Measurements from ENCODE around the gene SYNPO. TPM values are rescaled to one million over a fixed set of nuclear protein-coding genes. Genes with fewer than 3 reads are reported as not detected.

The SYNPO gene
- total RNA-seq, 1 experiment from 2014 or later = 1.9 TPM

DNA sequence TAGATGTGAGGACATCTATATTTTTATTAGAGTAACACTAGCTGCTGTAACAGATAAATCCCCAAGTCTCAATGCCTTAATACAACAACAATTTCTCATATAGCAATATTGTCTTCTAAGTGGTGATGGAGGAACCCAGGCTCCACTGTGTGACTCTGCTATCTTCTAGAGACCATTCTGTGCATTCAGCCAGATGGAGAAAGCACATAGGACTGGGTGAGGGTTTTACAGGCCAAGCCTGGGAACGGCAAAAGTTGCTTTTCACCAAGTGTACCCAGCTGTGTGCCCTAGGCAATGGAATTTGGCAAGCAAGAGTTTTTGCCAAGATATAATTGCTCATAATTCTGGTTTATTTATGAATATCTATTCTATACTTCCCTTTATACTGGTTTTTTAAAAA, 48.7 kb downstream of the SYNPO start:
- no peak for DNase-seq (ENCODE audit: low read depth)

DNA sequence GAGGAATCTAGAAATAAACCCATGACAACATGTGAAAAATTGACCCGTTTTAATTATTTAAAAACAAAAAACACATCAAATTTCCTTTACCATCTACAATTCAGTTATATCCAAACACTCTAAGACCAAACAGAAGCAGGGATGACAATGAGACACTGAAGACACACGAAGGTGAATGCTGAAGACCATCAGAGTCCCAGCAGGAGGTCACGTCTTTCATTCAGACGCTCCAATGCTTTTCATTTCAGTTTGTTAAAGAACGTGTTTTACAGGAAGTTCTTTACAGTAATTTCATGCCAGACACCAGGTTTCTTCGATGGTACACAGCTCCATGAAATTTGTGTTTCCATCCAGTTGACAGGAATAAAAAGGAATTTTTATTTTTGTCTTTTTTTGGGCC, 50.3 kb downstream of the SYNPO start:
- DNase-seq (ENCODE audit: low read depth) = no peak

DNA sequence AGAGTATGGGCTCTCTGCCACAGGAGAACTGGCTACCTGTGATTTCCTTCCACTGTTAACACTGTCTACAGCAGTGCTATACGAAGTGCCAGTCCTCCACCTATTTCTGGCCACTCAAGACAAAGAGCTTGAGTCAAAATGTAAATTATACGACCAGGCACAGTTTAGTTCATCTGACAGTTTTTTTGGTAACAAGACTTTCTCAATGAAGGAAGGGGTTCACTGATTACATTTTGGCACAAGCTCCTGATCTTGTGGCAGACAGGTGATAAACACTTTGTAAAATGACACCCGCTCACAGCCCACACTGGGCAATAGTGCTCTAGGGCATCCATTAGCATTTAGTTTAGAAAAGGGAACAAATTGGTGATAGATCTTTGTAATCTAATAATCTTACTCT, 51.8 kb downstream of the SYNPO start:
- no peak for DNase-seq (ENCODE audit: low read depth)

DNA sequence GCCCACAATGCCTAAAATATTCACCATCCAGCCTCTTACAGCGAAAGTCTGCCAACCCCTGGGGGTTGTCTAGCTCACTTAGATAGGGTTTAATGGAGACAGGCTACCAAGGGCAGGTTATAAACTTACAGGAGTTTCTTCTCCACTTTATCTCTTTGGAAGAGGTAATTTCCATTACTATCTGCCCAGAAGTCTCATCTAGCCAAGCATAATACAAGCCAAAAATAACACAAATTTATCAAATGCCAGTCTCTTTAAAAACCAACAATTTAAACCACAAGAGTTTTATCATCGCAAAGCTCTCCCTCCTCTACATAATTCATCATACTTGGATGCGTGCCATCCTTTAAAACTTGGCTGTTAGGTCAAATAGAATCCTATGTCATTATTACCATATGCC, 54.2 kb downstream of the SYNPO start:
- peak; percentile 71 for DNase-seq (ENCODE audit: low read depth)

DNA sequence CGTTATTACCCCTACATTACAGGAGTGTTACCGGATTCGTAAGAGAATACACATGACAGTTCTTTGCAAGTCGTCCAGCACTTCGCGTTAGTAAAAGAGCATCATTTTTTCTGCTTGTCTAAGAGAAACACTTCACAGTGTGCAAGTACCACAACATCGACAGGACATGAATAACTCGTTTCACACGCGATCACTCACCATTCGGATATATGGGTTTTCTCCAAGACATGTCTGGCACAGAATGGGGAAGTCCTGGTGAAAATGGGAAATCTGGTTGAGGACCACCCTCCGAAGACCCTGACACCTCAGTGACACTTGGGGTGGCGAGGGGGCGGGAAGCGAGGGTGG, 59.8 kb downstream of the SYNPO start:
- DNase-seq (ENCODE audit: low read depth) = no peak

DNA sequence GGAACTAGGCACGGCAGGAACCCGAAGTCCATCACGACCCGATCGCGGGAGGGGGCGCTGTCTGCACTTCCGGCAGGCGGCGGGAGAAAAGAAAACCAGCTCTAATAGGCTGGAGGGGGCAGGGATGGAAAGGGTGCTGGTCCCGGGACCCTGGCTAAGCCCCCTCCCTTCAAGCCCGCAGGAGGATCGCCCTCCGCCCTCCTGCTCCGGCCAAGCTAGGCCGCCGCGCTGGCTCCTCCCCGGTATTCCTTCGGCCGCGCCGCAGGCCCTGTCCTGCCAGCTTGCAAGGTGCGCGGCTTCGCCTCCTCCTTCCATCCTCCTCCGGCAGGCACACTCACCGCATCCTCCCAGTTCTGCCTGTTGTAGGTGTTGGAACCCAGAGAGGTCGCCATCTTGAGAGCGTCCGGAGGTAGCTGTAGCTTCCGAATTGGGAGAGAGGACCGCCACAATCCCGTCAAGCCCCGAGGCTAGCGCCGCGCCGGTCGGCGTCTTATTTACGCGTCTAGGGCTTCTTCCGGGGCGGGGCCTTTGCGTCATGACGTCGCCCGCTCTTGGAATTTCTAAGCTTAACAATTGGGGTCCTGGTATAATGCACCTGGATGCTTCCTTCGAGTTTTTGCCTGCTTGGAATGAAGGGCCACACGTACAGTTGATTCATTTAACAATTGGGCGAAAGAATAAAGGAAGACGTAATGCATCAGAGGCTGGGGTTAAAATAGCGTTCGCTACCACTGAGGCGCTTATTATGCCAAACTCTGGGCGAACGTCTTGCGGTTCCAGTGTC, 60.3 kb downstream of the SYNPO start, which contains the start of gene RBM22:
TSS of gene RBM22 (minus strand) at position 469 of the 784 bp plus-strand sequence. CDS start at position 392, 77 bp downstream.
- DNase-seq (ENCODE audit: low read depth) = peak; percentile 84

DNA sequence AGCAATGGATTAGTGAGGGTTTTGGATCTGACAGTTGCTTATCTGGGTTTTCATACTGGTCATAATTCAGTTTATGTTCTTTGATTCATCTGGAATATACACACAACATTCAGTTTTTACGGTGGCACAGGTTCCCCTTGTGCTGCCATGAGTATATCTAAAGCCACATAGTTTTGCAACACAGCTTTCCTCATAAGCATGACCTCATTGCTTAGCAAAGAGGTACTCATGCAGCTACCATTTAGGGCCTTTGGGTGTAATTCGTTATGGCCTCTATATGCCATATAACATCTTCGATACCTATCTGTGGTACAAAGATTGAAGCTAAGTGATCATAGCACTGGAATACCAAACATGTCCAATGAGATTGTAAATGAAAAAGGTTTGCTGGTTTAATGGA, 63.3 kb downstream of the SYNPO start:
- peak; percentile 8 for DNase-seq (ENCODE audit: low read depth)

DNA sequence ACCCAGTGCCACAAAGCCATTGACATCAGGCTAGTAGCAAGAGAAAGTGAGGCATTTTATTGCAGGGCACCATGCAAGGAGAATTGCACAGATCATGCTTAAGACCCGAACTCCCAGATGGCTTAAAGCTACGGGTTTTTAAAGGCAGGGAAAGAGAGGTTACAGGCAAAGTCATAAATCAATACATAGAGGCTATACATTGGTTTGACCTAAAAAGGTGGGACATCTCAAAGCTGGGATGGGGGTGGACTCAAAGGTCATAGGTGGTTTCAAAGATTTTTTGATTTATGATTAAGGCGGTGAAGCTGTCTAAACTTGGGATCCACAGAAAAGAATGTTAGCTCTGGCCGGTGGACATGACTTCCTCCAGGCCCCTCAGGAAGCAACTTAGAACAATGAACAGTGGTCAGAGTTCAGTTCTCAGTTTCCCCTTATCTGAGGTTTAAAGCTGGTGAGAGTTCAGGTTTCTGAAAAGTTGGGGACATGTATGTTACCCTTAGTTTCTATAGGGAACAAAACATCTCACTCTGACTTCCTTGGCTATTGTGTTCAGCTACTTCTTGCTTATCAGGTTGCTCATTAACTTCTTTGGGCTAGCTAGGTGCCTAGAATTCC, 66.4 kb downstream of the SYNPO start:
- DNase-seq (ENCODE audit: low read depth) = no peak

Other genes with a start within 250 kb of the SYNPO start
- 1.1 and 2.6 TPM in 2 replicates for gene CD74, start 227.8 kb upstream of the SYNPO start, total RNA-seq (2014; rRNA removed)
- gene RPS14, start 190.9 kb upstream of the SYNPO start, total RNA-seq (2014; rRNA removed) = 2,061 and 2,574 TPM in 2 replicates
- 78.6 and 83.6 TPM in 2 replicates for gene NDST1, start 132.5 kb upstream of the SYNPO start, total RNA-seq (2014; rRNA removed)
- under 0.01 and 0.06 TPM in 2 replicates for gene MYOZ3, start 20.6 kb downstream of the SYNPO start, total RNA-seq (2014; rRNA removed)
- gene RBM22, start 60.4 kb downstream of the SYNPO start, total RNA-seq (2014; rRNA removed) = 30.5 and 35.6 TPM in 2 replicates
- 92.2 and 103 TPM in 2 replicates for gene DCTN4, start 118.4 kb downstream of the SYNPO start, total RNA-seq (2014; rRNA removed)
- gene SMIM3, start 138.1 kb downstream of the SYNPO start, total RNA-seq (2014; rRNA removed) = 234 and 236 TPM in 2 replicates
- 0.57 TPM in 1 of 2 replicates, not detected in the other for gene IRGM, start 205.9 kb downstream of the SYNPO start, total RNA-seq (2014; rRNA removed)

Data from LHCN-M2 (cell line).